WTC11 (cell line): Measurements from ENCODE around the gene RIMBP2. TPM values are rescaled to one million over a fixed set of nuclear protein-coding genes. Genes with fewer than 3 reads are reported as not detected.

Experiments used
- ATAC-seq: fragments of 200-7000 bp; cut with Tn5 transposase; 2 replicates; pipeline ENCODE4 v1.10.0; 2021; ENCODE audit warnings: mild to moderate bottlenecking, moderate library complexity
- CTCF ChIA-PET: fragments of 300-600 bp; sonication (Branson Sonifier 250); formaldehyde crosslinking; loops from one replicate; lab custom pipeline; 2021; ENCODE audit warnings: antibody characterized with exemption; lab: Charles Lee
- POLR2A ChIA-PET: fragments of 350-600 bp; sonication (Branson Sonifier 250); formaldehyde crosslinking; loops from one replicate; lab custom pipeline; 2021; ENCODE audit warnings: antibody characterized with exemption; lab: Charles Lee
- DNase-seq: peaks from one replicate; pipeline ENCODE4 v3.0.0; 2021; ENCODE audit warnings: low spot score
- H3K27ac Mint-ChIP-seq: 2 replicates; pipeline ENCODE4 v1.8.0; 2021; ENCODE audit warnings: mixed read lengths
- H3K27me3 Mint-ChIP-seq: 2 replicates; pipeline ENCODE4 v1.8.0; 2021; ENCODE audit warnings: low read depth, mild to moderate bottlenecking, moderate library complexity, mixed read lengths
- H3K36me3 Mint-ChIP-seq: 2 replicates; pipeline ENCODE4 v1.8.0; 2021; ENCODE audit warnings: mixed read lengths
- H3K4me1 Mint-ChIP-seq: 2 replicates; pipeline ENCODE4 v1.8.0; 2022; ENCODE audit warnings: mixed read lengths
- H3K4me3 Mint-ChIP-seq: 2 replicates; pipeline ENCODE4 v1.8.0; 2021; ENCODE audit warnings: mild to moderate bottlenecking, moderate library complexity, mixed read lengths
- H3K9me3 Mint-ChIP-seq: 2 replicates; pipeline ENCODE4 v1.8.0; 2021; ENCODE audit warnings: mixed read lengths
- ARID4B ChIP-seq: sonication (generic); formaldehyde crosslinking; IDR thresholded peaks from 2 replicates; pipeline ENCODE4 v1.8.0; 2023; ENCODE audit warnings: missing genetic modification reagents, mild to moderate bottlenecking, borderline replicate concordance
- CREB1 ChIP-seq: sonication (generic); formaldehyde crosslinking; IDR thresholded peaks from 2 replicates; pipeline ENCODE4 v1.8.0; 2023; ENCODE audit warnings: mild to moderate bottlenecking, missing genetic modification reagents
- ELF4 ChIP-seq: sonication (generic); formaldehyde crosslinking; IDR thresholded peaks from 2 replicates; pipeline ENCODE4 v1.8.1; 2022; ENCODE audit warnings: low read depth, mild to moderate bottlenecking, moderate library complexity, missing genetic modification reagents
- ERG ChIP-seq: fragments of 250-450 bp; sonication (Bioruptor Pico); IDR thresholded peaks from 2 replicates; pipeline ENCODE4 v1.8.0; 2021; ENCODE audit warnings: mild to moderate bottlenecking
- IRF1 ChIP-seq: sonication (generic); formaldehyde crosslinking; IDR thresholded peaks from 2 replicates; pipeline ENCODE4 v1.8.0; 2023; ENCODE audit warnings: missing genetic modification reagents
- IRF2 ChIP-seq: sonication (generic); formaldehyde crosslinking; IDR thresholded peaks from 2 replicates; pipeline ENCODE4 v1.8.0; 2022; ENCODE audit warnings: low read depth, missing genetic modification reagents, borderline replicate concordance
- MAX ChIP-seq: sonication (generic); formaldehyde crosslinking; IDR thresholded peaks from 2 replicates; pipeline ENCODE4 v1.8.0; 2022; ENCODE audit warnings: mild to moderate bottlenecking, missing genetic modification reagents
- NR3C1 ChIP-seq: sonication (generic); formaldehyde crosslinking; conservative IDR thresholded peaks from 2 replicates; pipeline ENCODE4 v1.8.1; 2023; ENCODE audit warnings: low read depth, mild to moderate bottlenecking, missing genetic modification reagents
- PRRX2 ChIP-seq: fragments of 250-450 bp; sonication (Bioruptor Pico); IDR thresholded peaks from 2 replicates; pipeline ENCODE4 v1.8.0; 2021; ENCODE audit warnings: mild to moderate bottlenecking
- SMAD3 ChIP-seq: sonication (generic); formaldehyde crosslinking; IDR thresholded peaks from 2 replicates; pipeline ENCODE4 v1.8.0; 2022; ENCODE audit warnings: missing genetic modification reagents, mild to moderate bottlenecking, borderline replicate concordance
- total RNA-seq: library from RNA; stranded (reverse); gene quantifications from 3 replicates; pipeline ENCODE4 v1.2.3, GENCODE V29; 2021
- TF ChIP-seq, protein P1 (sequence below): sonication (generic); formaldehyde crosslinking; IDR thresholded peaks from 2 replicates; pipeline ENCODE4 v1.8.0; 2022; ENCODE audit warnings: mild to moderate bottlenecking, missing genetic modification reagents
- TF ChIP-seq, protein P2 (sequence below): fragments of 250-450 bp; sonication (Bioruptor Pico); IDR thresholded peaks from 2 replicates; pipeline ENCODE4 v1.9.0; 2021; ENCODE audit warnings: moderate library complexity, mild to moderate bottlenecking, inconsistent platforms, borderline replicate concordance
- TF ChIP-seq, protein P3 (sequence below): sonication (generic); formaldehyde crosslinking; IDR thresholded peaks from 2 replicates; pipeline ENCODE4 v1.8.1; 2022; ENCODE audit warnings: mild to moderate bottlenecking, moderate library complexity, missing genetic modification reagents

The RIMBP2 gene
- total RNA-seq, 1 experiment from 2014 or later: 2.6 TPM

DNA sequence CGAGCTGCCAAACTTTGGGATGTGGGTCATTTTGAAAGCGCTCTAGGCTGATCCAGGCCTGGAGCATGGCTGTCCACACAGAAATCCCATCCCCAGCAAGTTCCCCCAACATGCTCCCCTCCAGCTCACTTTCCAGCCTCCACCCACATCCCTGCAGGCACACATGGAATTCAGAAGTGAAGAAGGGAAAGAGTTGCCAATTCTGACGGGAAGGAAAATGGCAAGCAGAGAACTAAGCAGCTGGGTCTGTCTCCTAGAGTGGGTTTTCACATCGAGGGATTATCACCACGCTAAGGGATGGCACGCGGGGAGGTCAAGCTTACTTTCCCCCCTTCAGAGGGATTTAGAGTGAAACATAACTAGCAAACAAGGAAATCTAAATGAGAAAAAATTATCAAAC lies 142.3 kb downstream of the RIMBP2 start (continued):
- no peak for TF ChIP-seq SMAD3 (CRISPR knock-in tag)

GRCh38 chr12:130573235-130573634 lies 142.9 kb downstream of the RIMBP2 start:
- POLR2A ChIA-PET: no interaction called here
- no peaks in the 10 kb centered on the region for H3K4me1 Mint-ChIP-seq
- no peak for ATAC-seq
- no peaks in the 10 kb centered on the region for H3K9me3 Mint-ChIP-seq
- no peaks in the 10 kb centered on the region for H3K36me3 Mint-ChIP-seq
- H3K27me3 Mint-ChIP-seq: no peaks in the 10 kb centered on the region
- CTCF ChIA-PET: no interaction called here
- TF ChIP-seq ELF4 (CRISPR knock-in tag) (no peak), NR3C1 (CRISPR knock-in tag) (no peak), ERG (CRISPR knock-in tag) (no peak), MAX (CRISPR knock-in tag) (no peak), IRF2 (CRISPR knock-in tag) (no peak)
- TF ChIP-seq, protein P1, sequence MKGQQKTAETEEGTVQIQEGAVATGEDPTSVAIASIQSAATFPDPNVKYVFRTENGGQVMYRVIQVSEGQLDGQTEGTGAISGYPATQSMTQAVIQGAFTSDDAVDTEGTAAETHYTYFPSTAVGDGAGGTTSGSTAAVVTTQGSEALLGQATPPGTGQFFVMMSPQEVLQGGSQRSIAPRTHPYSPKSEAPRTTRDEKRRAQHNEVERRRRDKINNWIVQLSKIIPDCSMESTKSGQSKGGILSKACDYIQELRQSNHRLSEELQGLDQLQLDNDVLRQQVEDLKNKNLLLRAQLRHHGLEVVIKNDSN (CRISPR knock-in tag): no peak
- TF ChIP-seq, protein P2, sequence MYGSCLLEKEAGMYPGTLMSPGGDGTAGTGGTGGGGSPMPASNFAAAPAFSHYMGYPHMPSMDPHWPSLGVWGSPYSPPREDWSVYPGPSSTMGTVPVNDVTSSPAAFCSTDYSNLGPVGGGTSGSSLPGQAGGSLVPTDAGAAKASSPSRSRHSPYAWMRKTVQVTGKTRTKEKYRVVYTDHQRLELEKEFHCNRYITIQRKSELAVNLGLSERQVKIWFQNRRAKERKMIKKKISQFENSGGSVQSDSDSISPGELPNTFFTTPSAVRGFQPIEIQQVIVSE (CRISPR knock-in tag): no peak
- no peak for DNase-seq
- H3K4me3 Mint-ChIP-seq: no peak overlapping the region
- no peak overlapping the region for H3K27ac Mint-ChIP-seq

DNA sequence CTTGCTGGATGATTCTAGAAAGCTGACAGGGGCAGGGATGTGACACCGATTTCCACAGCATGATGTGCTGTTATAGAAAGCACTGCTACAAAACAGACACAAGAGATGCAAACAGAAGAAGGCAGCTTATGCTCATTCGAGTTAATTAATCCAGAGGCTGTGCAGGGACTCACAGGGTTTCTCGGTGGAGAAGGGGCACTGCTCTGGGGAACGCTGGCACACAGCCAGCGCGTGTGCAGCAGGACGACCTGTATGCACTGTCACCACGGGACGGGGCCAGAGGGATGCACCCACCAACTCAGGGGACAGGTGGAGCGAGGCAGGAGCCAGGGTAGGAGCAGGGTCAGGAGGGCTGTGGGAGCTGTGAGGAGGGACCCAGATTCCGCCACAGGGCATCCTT lies 143.5 kb downstream of the RIMBP2 start:
- no peak for DNase-seq
- ChIA-PET POLR2A (no interaction called here), CTCF (no interaction called here)
- H3K4me3 Mint-ChIP-seq: no peak overlapping the region
- H3K27ac Mint-ChIP-seq: no peak overlapping the region
- no peaks in the 10 kb centered on the region for H3K36me3 Mint-ChIP-seq
- TF ChIP-seq ARID4B (CRISPR knock-in tag): no peak
- TF ChIP-seq, protein P3, sequence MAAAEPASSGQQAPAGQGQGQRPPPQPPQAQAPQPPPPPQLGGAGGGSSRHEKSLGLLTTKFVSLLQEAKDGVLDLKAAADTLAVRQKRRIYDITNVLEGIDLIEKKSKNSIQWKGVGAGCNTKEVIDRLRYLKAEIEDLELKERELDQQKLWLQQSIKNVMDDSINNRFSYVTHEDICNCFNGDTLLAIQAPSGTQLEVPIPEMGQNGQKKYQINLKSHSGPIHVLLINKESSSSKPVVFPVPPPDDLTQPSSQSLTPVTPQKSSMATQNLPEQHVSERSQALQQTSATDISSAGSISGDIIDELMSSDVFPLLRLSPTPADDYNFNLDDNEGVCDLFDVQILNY: no peak
- no peak for TF ChIP-seq PRRX2 (CRISPR knock-in tag)
- TF ChIP-seq NR3C1 (CRISPR knock-in tag): no peak
- no peak for TF ChIP-seq IRF1 (CRISPR knock-in tag)
- TF ChIP-seq CREB1: no peak
- no peaks in the 10 kb centered on the region for H3K4me1 Mint-ChIP-seq
- no peaks in the 10 kb centered on the region for H3K27me3 Mint-ChIP-seq
- no peaks in the 10 kb centered on the region for H3K9me3 Mint-ChIP-seq
- no peak for ATAC-seq
